Thyroid gland (tissue), 4 donors: ENCODE measurements around the gene MIA. TPM values are rescaled to one million over a fixed set of nuclear protein-coding genes. Genes with fewer than 3 reads are reported as not detected.

Source experiments
- DNase-seq, 2 donors: peaks; one replicate each; pipeline ENCODE4 v3.0.0-alpha.2; 2019
- H3K27ac ChIP-seq, 3 donors: fragments of 200-600 bp; sonication (generic); 1 replicate in 2 of 3; 2 replicates in 1 of 3; pipeline ENCODE4 v1.5.1; 2016 to 2019; ENCODE audit warnings: mild to moderate bottlenecking in 1 of 3, moderate library complexity in 1 of 3
- H3K27me3 ChIP-seq: fragments of 200-600 bp; sonication (generic); one replicate; pipeline ENCODE4 v1.5.1; 2019
- H3K36me3 ChIP-seq, 2 donors: fragments of 200-600 bp; sonication (generic); one replicate each; pipeline ENCODE4 v1.5.1; 2016 to 2019
- H3K4me1 ChIP-seq, 2 donors: fragments of 200-600 bp; sonication (generic); one replicate each; pipeline ENCODE4 v1.5.1; 2017 to 2019
- H3K4me3 ChIP-seq, 3 donors: fragments of 200-600 bp; sonication (generic); replicated peaks in 1 of 3; 1 replicate in 2 of 3; 2 replicates in 1 of 3; pipeline ENCODE4 v1.5.1; 2016; ENCODE audit warnings: mild to moderate bottlenecking in 1 of 3
- H3K9me3 ChIP-seq: fragments of 200-600 bp; sonication (generic); one replicate; pipeline ENCODE4 v1.5.1; 2017
- CTCF ChIP-seq, 6 experiments: fragments of 200-600 bp in 3 of 6; fragments of 450-650 bp in 3 of 6; sonication (generic) in 3 of 6; IDR thresholded peaks; one replicate each; pipeline ENCODE4 v1.5.1; 2016 to 2019; ENCODE audit warnings: antibody characterized with exemption in 6 of 6, mild to moderate bottlenecking in 2 of 6, inconsistent platforms in 1 of 6, moderate library complexity in 1 of 6
- POLR2A ChIP-seq, 2 donors: fragments of 450-650 bp; IDR thresholded peaks; one replicate each; pipeline ENCODE4 v1.6.1; 2017; ENCODE audit warnings: antibody characterized with exemption in 2 of 2, mild to moderate bottlenecking in 2 of 2, moderate library complexity in 1 of 2
- WGBS, 2 donors: methylation state at CpG; one replicate each; pipeline ENCODE4 v1.1.5; 2017; 5-methylcytosine and 5-hydroxymethylcytosine counted together
- intact Hi-C: fragments of 100-400 bp; cut with DNase I; formaldehyde crosslinking; loops from one replicate; pipeline ENCODE4 v1.15.1; 2023
- total RNA-seq, 4 donors: library from RNA; depleted of rRNA; stranded (reverse); fragments of >200 nt; gene quantifications; one replicate each; pipeline ENCODE4 v1.2.3, GENCODE V29; 2016

The MIA gene
- total RNA-seq, 4 donors from 2014 or later, result not detected

- Histone ChIP-seq H3K36me3 (peaks cover 72 to 73% of the 10 kb centered on the region in 2 donors), H3K27me3 (no peaks in the 10 kb centered on the region), H3K9me3 (no peaks in the 10 kb centered on the region), H3K4me3 (no peak overlapping the region), H3K4me1 (no peaks in the 10 kb centered on the region), H3K27ac (no peak overlapping the region)
- TF ChIP-seq POLR2A (IDR thresholded peaks at IDR 0.05) (no peak), CTCF (IDR thresholded peaks at IDR 0.05) (no peak)
- no peak for DNase-seq
- WGBS, 2 donors, result 87 to 96% methylated on average over 8 to 9 of the region's 9 CpGs
- intact Hi-C loops, result no loop called here
These were observed 38.7 kb upstream of the MIA start for GRCh38 chr19:40736661-40737060.

GRCh38 chr19:40737102-40737644, 38.1 kb upstream of the MIA start:
- no peak for TF ChIP-seq POLR2A (IDR thresholded peaks at IDR 0.05)
- no peak for TF ChIP-seq CTCF (IDR thresholded peaks at IDR 0.05)
- no peak overlapping the region for H3K27ac ChIP-seq

GRCh38 chr19:40739030-40739839, 36.1 kb upstream of the MIA start:
- peaks cover 0 to under 1% of the 10 kb centered on the region in 2 donors for H3K4me1 ChIP-seq
- H3K36me3 ChIP-seq, result peaks cover 51 to 55% of the 10 kb centered on the region in 2 donors
- 79 to 95% methylated on average over 11 to 22 of the region's 22 CpGs for WGBS, 2 donors
- H3K4me3 ChIP-seq, result no peak overlapping the region
- TF ChIP-seq POLR2A (IDR thresholded peaks at IDR 0.05) (no peak), CTCF (IDR thresholded peaks at IDR 0.05) (no peak)
- no peaks in the 10 kb centered on the region for H3K27me3 ChIP-seq
- intact Hi-C loops, result no loop called here
- no peak for DNase-seq
- no peaks in the 10 kb centered on the region for H3K9me3 ChIP-seq
- H3K27ac ChIP-seq, result no peak overlapping the region

More at GRCh38 chr19:40737102-40737644, 38.1 kb upstream of the MIA start:
- no peak overlapping the region for H3K4me3 ChIP-seq
- DNase-seq, result no peak
- no peaks in the 10 kb centered on the region for H3K27me3 ChIP-seq
- H3K9me3 ChIP-seq, result no peaks in the 10 kb centered on the region
- H3K4me1 ChIP-seq, result no peaks in the 10 kb centered on the region
- intact Hi-C loops, result no loop called here
- 76 to 93% methylated on average over 3 to 9 of the region's 9 CpGs for WGBS, 2 donors
- H3K36me3 ChIP-seq, result peaks cover 70 to 72% of the 10 kb centered on the region in 2 donors

GRCh38 chr19:40739871-40740703, 35.2 kb upstream of the MIA start:
- DNase-seq, result no peak
- peaks cover 43 to 47% of the 10 kb centered on the region in 2 donors for H3K36me3 ChIP-seq
- WGBS, 2 donors, result 85 to 87% methylated on average over 9 to 10 of the region's 16 CpGs
- TF ChIP-seq CTCF (IDR thresholded peaks at IDR 0.05) (no peak), POLR2A (IDR thresholded peaks at IDR 0.05) (no peak)
- H3K9me3 ChIP-seq, result no peaks in the 10 kb centered on the region
- peak overlapping the region in 1 of 3 donors; percentile 5 for H3K27ac ChIP-seq
- no peak overlapping the region for H3K4me3 ChIP-seq
- no peaks in the 10 kb centered on the region for H3K27me3 ChIP-seq
- peaks cover 8 to 9% of the 10 kb centered on the region in 2 donors for H3K4me1 ChIP-seq
- intact Hi-C loops, result no loop called here
